ENCODE measurements around the gene ARHGAP10.

The ARHGAP10 gene

GRCh38 chr4:147769386-147769785, 37.5 kb downstream of the ARHGAP10 start:
- DNase-seq, result no peak

GRCh38 chr4:147770831-147771230, 38.9 kb downstream of the ARHGAP10 start:
- DNase-seq, result no peak

GRCh38 chr4:147772056-147772455, 40.2 kb downstream of the ARHGAP10 start:
- DNase-seq, result no peak

GRCh38 chr4:147772459-147772969, 40.6 kb downstream of the ARHGAP10 start:
- no peak for DNase-seq

- no peak for DNase-seq
Measured at GRCh38 chr4:147773261-147774184, 41.6 kb downstream of the ARHGAP10 start.

GRCh38 chr4:147776716-147777115, 44.8 kb downstream of the ARHGAP10 start:
- DNase-seq, result no peak

- no peak for DNase-seq
Measured at GRCh38 chr4:147777456-147778091, 45.7 kb downstream of the ARHGAP10 start.

GRCh38 chr4:147778942-147779341, 47.1 kb downstream of the ARHGAP10 start:
- no peak for DNase-seq

GRCh38 chr4:147779451-147779850, 47.6 kb downstream of the ARHGAP10 start:
- DNase-seq, result no peak

- no peak for DNase-seq
Measured at GRCh38 chr4:147780137-147780777, 48.4 kb downstream of the ARHGAP10 start.

GRCh38 chr4:147782087-147782781, 50.3 kb downstream of the ARHGAP10 start:
- no peak for DNase-seq

- no peak for DNase-seq
Measured at GRCh38 chr4:147785129-147785528, 53.2 kb downstream of the ARHGAP10 start.

GRCh38 chr4:147786031-147786430, 54.1 kb downstream of the ARHGAP10 start:
- no peak for DNase-seq

GRCh38 chr4:147786531-147786930, 54.6 kb downstream of the ARHGAP10 start:
- DNase-seq, result no peak

GRCh38 chr4:147787204-147787603, 55.3 kb downstream of the ARHGAP10 start:
- no peak for DNase-seq

- DNase-seq, result no peak
Measured at GRCh38 chr4:147788791-147789190, 56.9 kb downstream of the ARHGAP10 start.

- DNase-seq, result no peak
Measured at GRCh38 chr4:147789596-147789995, 57.7 kb downstream of the ARHGAP10 start.

GRCh38 chr4:147790412-147790811, 58.5 kb downstream of the ARHGAP10 start:
- DNase-seq, result no peak

- no peak for DNase-seq
Measured at GRCh38 chr4:147791341-147791740, 59.5 kb downstream of the ARHGAP10 start.

- DNase-seq, result no peak
Measured at GRCh38 chr4:147791865-147792264, 60.0 kb downstream of the ARHGAP10 start.

GRCh38 chr4:147793569-147794313, 61.9 kb downstream of the ARHGAP10 start:
- DNase-seq, result no peak

GRCh38 chr4:147794314-147794680, 62.4 kb downstream of the ARHGAP10 start:
- no peak for DNase-seq

Data from midbrain (tissue), 1 donor.